DMS153 treated with DMSO at 0.1 percent for 48 hours (cell line): ENCODE data around the gene KIF1A.
"Not testable (repeated sequence)": the region's sequence is repeated elsewhere in the genome, so short reads cannot be mapped to it uniquely, and the experiment has no call there.

Source experiments
- DNase-seq: peaks from one replicate; lab custom pipeline; 2025; ENCODE audit not compliant: unreplicated experiment; lab: John Stamatoyannopoulos, UW

Gene KIF1A

GRCh38 chr2:240687741-240688552 is 132.1 kb downstream of the KIF1A start:
- DNase-seq: no peak

GRCh38 chr2:240687045-240687740 is 132.8 kb downstream of the KIF1A start:
- DNase-seq: no peak

- no peak for DNase-seq
Measured at GRCh38 chr2:240686460-240686859, 133.6 kb downstream of the KIF1A start.

- no peak for DNase-seq
Measured at GRCh38 chr2:240685771-240686371, 134.1 kb downstream of the KIF1A start.

- not testable (repeated sequence) for DNase-seq
Measured at GRCh38 chr2:240683980-240684728, 135.9 kb downstream of the KIF1A start.

GRCh38 chr2:240683329-240683979 is 136.6 kb downstream of the KIF1A start:
- DNase-seq: not testable (repeated sequence)

- not testable (repeated sequence) for DNase-seq
Measured at GRCh38 chr2:240682431-240683224, 137.4 kb downstream of the KIF1A start, which contains the start of gene AQP12B. TSS of gene AQP12B (minus strand) at chr2:240682885. CDS start at chr2:240682837, 48 bp downstream.

- not testable (repeated sequence) for DNase-seq
Measured at GRCh38 chr2:240680185-240680584, 139.8 kb downstream of the KIF1A start.

GRCh38 chr2:240678909-240679308 is 141.1 kb downstream of the KIF1A start:
- not testable (repeated sequence) for DNase-seq

- DNase-seq: not testable (repeated sequence)
Measured at GRCh38 chr2:240678043-240678442, 142.0 kb downstream of the KIF1A start.

- not testable (repeated sequence) for DNase-seq
Measured at GRCh38 chr2:240675345-240675744, 144.7 kb downstream of the KIF1A start.

GRCh38 chr2:240674461-240675184 is 145.4 kb downstream of the KIF1A start:
- not testable (repeated sequence) for DNase-seq

- DNase-seq: no peak
Measured at GRCh38 chr2:240672701-240673190, 147.3 kb downstream of the KIF1A start.

- DNase-seq: no peak
Measured at GRCh38 chr2:240672076-240672700, 147.8 kb downstream of the KIF1A start.

GRCh38 chr2:240670950-240671349 is 149.1 kb downstream of the KIF1A start:
- DNase-seq: no peak

- DNase-seq: no peak
Measured at GRCh38 chr2:240670402-240670801, 149.6 kb downstream of the KIF1A start.

- no peak for DNase-seq
Measured at GRCh38 chr2:240664622-240665021, 155.4 kb downstream of the KIF1A start.
